Activated B cell treated with CpG ODN at 0.5 μM for 24 hours (primary cell): Measurements from ENCODE around the gene CDK2AP2. TPM values are rescaled to one million over a fixed set of nuclear protein-coding genes. Genes with fewer than 3 reads are reported as not detected.

ENCODE experiments used
- ATAC-seq: fragments of 200-7000 bp; cut with Tn5 transposase; one replicate; pipeline ENCODE4 v1.10.0; 2021; ENCODE audit warnings: low read depth, mild to moderate bottlenecking, moderate library complexity
- CTCF ChIA-PET: fragments of 350-600 bp; sonication (Branson Sonifier 250); formaldehyde crosslinking; loops from one replicate; lab custom pipeline; 2021; ENCODE audit warnings: antibody characterized with exemption; lab: Charles Lee
- POLR2A ChIA-PET: fragments of 350-600 bp; sonication (Branson Sonifier 250); formaldehyde crosslinking; loops from one replicate; lab custom pipeline; 2021; ENCODE audit warnings: antibody characterized with exemption; lab: Charles Lee
- DNase-seq: peaks from one replicate; pipeline ENCODE4 v3.0.0; 2022
- H3K27ac Mint-ChIP-seq: one replicate; pipeline ENCODE4 v1.8.0; 2020; ENCODE audit warnings: mixed read lengths
- H3K27me3 Mint-ChIP-seq: one replicate; pipeline ENCODE4 v1.8.0; 2021; ENCODE audit warnings: mixed read lengths
- H3K36me3 Mint-ChIP-seq: one replicate; pipeline ENCODE4 v1.8.0; 2021; ENCODE audit warnings: low read depth, mixed read lengths
- H3K4me1 Mint-ChIP-seq: one replicate; pipeline ENCODE4 v1.8.0; 2021; ENCODE audit warnings: mixed read lengths
- H3K4me3 Mint-ChIP-seq: one replicate; pipeline ENCODE4 v1.8.0; 2020; ENCODE audit warnings: mild to moderate bottlenecking, mixed read lengths
- H3K9me3 Mint-ChIP-seq: one replicate; pipeline ENCODE4 v1.8.0; 2020; ENCODE audit warnings: mixed read lengths
- CTCF ChIP-seq: fragments of 200-600 bp; IDR thresholded peaks from one replicate; pipeline ENCODE4 v1.8.0; 2022; ENCODE audit warnings: antibody characterized with exemption, mild to moderate bottlenecking
- intact Hi-C: fragments of 100-400 bp; cut with micrococcal nuclease; formaldehyde crosslinking; loops from one replicate; pipeline ENCODE4 v1.15.1; 2024
- total RNA-seq: library from RNA; stranded (reverse); gene quantifications from 2 replicates; pipeline ENCODE4 v1.2.3, GENCODE V29; 2022

CDK2AP2 gene
- total RNA-seq, 1 donor from 2014 or later, result 67.1 TPM

- Mint-ChIP-seq H3K27me3 (peaks cover 26% of the 10 kb centered on the region), H3K4me3 (no peak overlapping the region), H3K36me3 (no peaks in the 10 kb centered on the region), H3K4me1 (no peaks in the 10 kb centered on the region), H3K27ac (no peak overlapping the region), H3K9me3 (peaks cover 3% of the 10 kb centered on the region)
- intact Hi-C loops, result no loop called here
- POLR2A ChIA-PET, result no interaction called here
- DNase-seq, result no peak
- CTCF ChIA-PET, result no interaction called here
- ATAC-seq, result no peak
- no peak for TF ChIP-seq CTCF
These were observed 16.5 kb upstream of the CDK2AP2 start for GRCh38 chr11:67524480-67524808.

- no peak for TF ChIP-seq CTCF
- Mint-ChIP-seq H3K4me3 (no peak overlapping the region), H3K4me1 (no peaks in the 10 kb centered on the region), H3K36me3 (no peaks in the 10 kb centered on the region), H3K27me3 (peaks cover 22% of the 10 kb centered on the region), H3K27ac (no peak overlapping the region), H3K9me3 (peaks cover 3% of the 10 kb centered on the region)
- intact Hi-C loops, result no loop called here
- DNase-seq (no peak), ATAC-seq (no peak)
- CTCF ChIA-PET, result no interaction called here
- POLR2A ChIA-PET, result interaction anchor here (0.6 kb wide), 1 partner anchor 105 kb away, joined by 4 read pairs; no protein-coding TSS in a partner anchor
These were observed 15.9 kb upstream of the CDK2AP2 start for GRCh38 chr11:67523556-67524479.

GRCh38 chr11:67522844-67523555 is 15.0 kb upstream of the CDK2AP2 start, which contains the start of gene CABP2:
Gene CABP2 (minus strand): TSS chr11:67523446. CDS start chr11:67523326, 120 bp downstream.
- CTCF ChIA-PET, result no interaction called here
- no peak within 1 kb of the TSS for H3K4me3 Mint-ChIP-seq
- no peak within 1 kb of the TSS for H3K27ac Mint-ChIP-seq
- ATAC-seq (no peak), DNase-seq (no peak)
- H3K36me3 Mint-ChIP-seq, result no peaks in the 10 kb centered on the region
- no peak for TF ChIP-seq CTCF
- peaks cover 3% of the 10 kb centered on the region for H3K9me3 Mint-ChIP-seq
- POLR2A ChIA-PET, result interaction anchor here (0.6 kb wide), 1 partner anchor 104 kb away, joined by 4 read pairs; no protein-coding TSS in a partner anchor
- intact Hi-C loops, result no loop called here
- H3K27me3 Mint-ChIP-seq, result peaks cover 20% of the 10 kb centered on the region
- no peaks in the 10 kb centered on the region for H3K4me1 Mint-ChIP-seq

- intact Hi-C loops, result no loop called here
- ATAC-seq, result no peak
- ChIA-PET CTCF (no interaction called here), POLR2A (no interaction called here)
- peaks cover 17% of the 10 kb centered on the region for H3K27me3 Mint-ChIP-seq
- no peaks in the 10 kb centered on the region for H3K4me1 Mint-ChIP-seq
- TF ChIP-seq CTCF, result no peak
- no peak overlapping the region for H3K27ac Mint-ChIP-seq
- H3K4me3 Mint-ChIP-seq, result no peak overlapping the region
- DNase-seq, result no peak
- no peaks in the 10 kb centered on the region for H3K36me3 Mint-ChIP-seq
- H3K9me3 Mint-ChIP-seq, result peaks cover 1% of the 10 kb centered on the region
These were observed 14.4 kb upstream of the CDK2AP2 start for GRCh38 chr11:67522338-67522737.

- ATAC-seq (no peak), DNase-seq (no peak)
- Mint-ChIP-seq H3K4me1 (no peaks in the 10 kb centered on the region), H3K4me3 (no peak overlapping the region), H3K27ac (no peak overlapping the region), H3K36me3 (no peaks in the 10 kb centered on the region), H3K27me3 (peaks cover 15% of the 10 kb centered on the region), H3K9me3 (no peaks in the 10 kb centered on the region)
- intact Hi-C loops, result no loop called here
- POLR2A ChIA-PET, result no interaction called here
- CTCF ChIA-PET, result no interaction called here
- TF ChIP-seq CTCF, result no peak
These were observed 14.0 kb upstream of the CDK2AP2 start for GRCh38 chr11:67521924-67522323.
